ENCODE data around the gene IGSF8. TPM values are rescaled to one million over a fixed set of nuclear protein-coding genes. Genes with fewer than 3 reads are reported as not detected.

The IGSF8 gene
- total and polyA plus RNA-seq, 2 of the 8 experiments (the other 6 are each of a cell fraction or from before 2014, with no cell fraction given): 69.6 to 132 TPM

GRCh38 chr1:160080381-160081100, 17.9 kb downstream of the IGSF8 start:
- H2BK12ac ChIP-seq (ENCODE audit: low read depth, low read length): no peak overlapping the region
- no peak overlapping the region for H2BK20ac ChIP-seq (ENCODE audit: low read length)
- H3K36me3 ChIP-seq (ENCODE audit: control insufficient read depth in 2 of 4, insufficient read depth in 4 of 4, low read length in 3 of 4): peaks cover 0 to 5% (median 0%) of the 10 kb centered on the region in 4 experiments; a peak in 1 of 8 replicates
- H3K27ac ChIP-seq (ENCODE audit: low read depth, low read length): no peak overlapping the region
- H2AFZ ChIP-seq (ENCODE audit: low read length): no peak overlapping the region
- H2BK5ac ChIP-seq (ENCODE audit: low read depth, low read length): no peak overlapping the region
- POLR2A ChIA-PET (ENCODE audit: partially characterized antibody): interaction anchor here (1.0 to 3.5 kb wide), 5 partner anchors 13 to 138 kb away, joined by 3 to 23 read pairs (median 4); partner anchors contain the start of gene IGSF8
- H3K23me2 ChIP-seq (ENCODE audit: low read depth, low read length): no peaks in the 10 kb centered on the region; the same call in 1 of the 2 replicates
- no peak overlapping the region for H4K91ac ChIP-seq (replicated peaks; ENCODE audit: insufficient read length, low read length)
- no peak overlapping the region for H2BK120ac ChIP-seq (replicated peaks; ENCODE audit: low read depth, low read length)
- H3K14ac ChIP-seq (ENCODE audit: insufficient read length): no peak overlapping the region
- no peak overlapping the region for H3K23ac ChIP-seq (ENCODE audit: insufficient read length)
- no peak overlapping the region for H3K4me2 ChIP-seq (ENCODE audit: insufficient read depth in 1 of 2, low read depth in 2 of 2, low read length in 2 of 2)
- no peak overlapping the region for H2AK5ac ChIP-seq (ENCODE audit: low read depth, low read length)
- no peak overlapping the region for H3K4me3 ChIP-seq (ENCODE audit: extremely low read depth in 1 of 4, insufficient read depth in 2 of 4, low read depth in 3 of 4, low read length in 4 of 4)
- H4K5ac ChIP-seq (ENCODE audit: insufficient read length, low read depth, low read length): no peak overlapping the region
- H3K4me1 ChIP-seq (replicated peaks in 1 of 4; ENCODE audit: control insufficient read depth in 3 of 4, insufficient read depth in 4 of 4, low read length in 3 of 4): peaks cover 0 to 5% (median 3%) of the 10 kb centered on the region in 4 experiments; a peak in 4 of 7 replicates
- FAIRE-seq (no peak), DNase-seq (ENCODE audit: low read depth in 1 of 2, low spot score in 2 of 2) (no peak)
- peaks cover 0 to 43% (median 30%) of the 10 kb centered on the region in 4 experiments; a peak in 6 of 7 replicates for H3K27me3 ChIP-seq (replicated peaks in 1 of 4; ENCODE audit: control insufficient read depth in 3 of 4, extremely low read depth in 1 of 4, insufficient read depth in 3 of 4, low read length in 3 of 4)
- H3K9ac ChIP-seq (replicated peaks in 1 of 4; ENCODE audit: extremely low read depth in 1 of 4, low read depth in 3 of 4, low read length in 3 of 4): no peak overlapping the region
- H3K4ac ChIP-seq (replicated peaks; ENCODE audit: insufficient read length, low read depth, low read length): no peak overlapping the region
- no peak overlapping the region for H4K8ac ChIP-seq (ENCODE audit: extremely low read depth, insufficient read depth, low read length)
- WGBS, 2 experiments (ENCODE audit: extremely low coverage in 1 of 2, insufficient coverage in 1 of 2, insufficient read length in 1 of 2, insufficient replicate concordance in 2 of 2, low coverage in 1 of 2, low lambda C conversion rate in 2 of 2, missing lambda C conversion rate in 1 of 2): 71% methylated on average over 6 of the region's 6 CpGs; no CpG with 5 or more reads in 1 of the 2 experiments
- no peaks in the 10 kb centered on the region for H3K79me1 ChIP-seq (ENCODE audit: low read depth, low read length)
- no peak overlapping the region for H3K56ac ChIP-seq (replicated peaks; ENCODE audit: insufficient read length, low read depth, low read length)
- H3K18ac ChIP-seq (ENCODE audit: extremely low read depth, low read length): no peak overlapping the region
- no peaks in the 10 kb centered on the region for H3K79me2 ChIP-seq (ENCODE audit: control insufficient read depth in 1 of 2, insufficient read depth in 2 of 2, low read length in 2 of 2)
- no peaks in the 10 kb centered on the region for H4K20me1 ChIP-seq (replicated peaks in 1 of 2; ENCODE audit: control insufficient read depth in 1 of 2, insufficient read depth in 2 of 2, low read length in 2 of 2)
- CTCF ChIA-PET (ENCODE audit: partially characterized antibody): interaction anchor here (0.9 to 50.1 kb wide), 11 partner anchors 6 to 188 kb away, joined by 3 to 1874 read pairs (median 7); partner anchors contain the start of genes IGSF8, IGSF9, KCNJ10 and KCNJ9
- H2BK15ac ChIP-seq (ENCODE audit: low read length): no peak overlapping the region
- peaks cover 0 to 4% of the 10 kb centered on the region in 2 experiments; a peak in 1 of 4 replicates for H3K9me3 ChIP-seq (ENCODE audit: insufficient read depth in 2 of 2, low read depth in 1 of 2, low read length in 1 of 2)

All from H1 (cell line).